Esophagus muscularis mucosa (tissue), 4 donors: ENCODE data around the gene UNC45A. TPM values are rescaled to one million over a fixed set of nuclear protein-coding genes. Genes with fewer than 3 reads are reported as not detected.

Experiments used
- DNase-seq: peaks from one replicate; pipeline ENCODE4 v3.0.0-alpha.2; 2017; ENCODE audit errors: extremely low spot score
- H3K27ac ChIP-seq, 4 donors: fragments of 200-600 bp; sonication (generic); replicated peaks in 1 of 4; 1 replicate in 3 of 4; 2 replicates in 1 of 4; pipeline ENCODE4 v1.5.1; 2016 to 2019; ENCODE audit warnings: mild to moderate bottlenecking in 1 of 4
- H3K27me3 ChIP-seq, 4 donors: fragments of 200-600 bp; sonication (generic); one replicate each; pipeline versions ENCODE4 v1.5.1 to v1.6.0; 2016 to 2019
- H3K36me3 ChIP-seq, 4 donors: fragments of 200-600 bp; sonication (generic); one replicate each; pipeline ENCODE4 v1.5.1; 2016 to 2019
- H3K4me1 ChIP-seq, 4 donors: fragments of 200-600 bp; sonication (generic); one replicate each; pipeline ENCODE4 v1.5.1; 2016 to 2019
- H3K4me3 ChIP-seq, 4 donors: fragments of 200-600 bp; sonication (generic); 1 replicate in 2 of 4; 2 replicates in 2 of 4; pipeline ENCODE4 v1.5.1; 2016 to 2019; ENCODE audit warnings: mild to moderate bottlenecking in 4 of 4, moderate library complexity in 1 of 4
- H3K9me3 ChIP-seq, 4 donors: fragments of 200-600 bp; sonication (generic); 1 replicate in 3 of 4; 2 replicates in 1 of 4; pipeline ENCODE4 v1.5.1; 2016 to 2019
- EP300 ChIP-seq: sonication (generic); formaldehyde crosslinking; IDR thresholded peaks from one replicate; pipeline ENCODE4 v1.6.1; 2017; ENCODE audit warnings: antibody characterized with exemption
- POLR2A ChIP-seq: fragments of 450-650 bp; IDR thresholded peaks from one replicate; pipeline ENCODE4 v1.6.1; 2017; ENCODE audit warnings: antibody characterized with exemption, moderate library complexity, mild to moderate bottlenecking, low read depth
- POLR2AphosphoS5 ChIP-seq, 2 donors: sonication (generic); formaldehyde crosslinking; IDR thresholded peaks; one replicate each; pipeline ENCODE4 v1.6.1; 2017; ENCODE audit warnings: antibody characterized with exemption in 2 of 2
- WGBS: methylation state at CpG from one replicate; pipeline ENCODE4 v1.1.5; 2018; 5-methylcytosine and 5-hydroxymethylcytosine counted together
- intact Hi-C: fragments of 100-400 bp; cut with DNase I; formaldehyde crosslinking; loops from one replicate; pipeline ENCODE4 v1.15.1; 2023
- total RNA-seq, 4 donors: library from RNA; depleted of rRNA; stranded (reverse); fragments of >200 nt; gene quantifications; one replicate each; pipeline versions ENCODE4 v1.1.0 to v1.2.1, GENCODE V29; 2016
- TF ChIP-seq, protein P1 (sequence below), 3 experiments: fragments of 200-600 bp in 2 of 3; fragments of 450-650 bp in 1 of 3; sonication (generic) in 2 of 3; IDR thresholded peaks; one replicate each; pipeline ENCODE4 v1.5.1; 2017 to 2019; ENCODE audit warnings: antibody characterized with exemption in 3 of 3, mild to moderate bottlenecking in 2 of 3, moderate library complexity in 1 of 3

UNC45A gene
- total RNA-seq, 4 donors from 2014 or later, result 88.6 to 113 (median 93.2) TPM

DNA sequence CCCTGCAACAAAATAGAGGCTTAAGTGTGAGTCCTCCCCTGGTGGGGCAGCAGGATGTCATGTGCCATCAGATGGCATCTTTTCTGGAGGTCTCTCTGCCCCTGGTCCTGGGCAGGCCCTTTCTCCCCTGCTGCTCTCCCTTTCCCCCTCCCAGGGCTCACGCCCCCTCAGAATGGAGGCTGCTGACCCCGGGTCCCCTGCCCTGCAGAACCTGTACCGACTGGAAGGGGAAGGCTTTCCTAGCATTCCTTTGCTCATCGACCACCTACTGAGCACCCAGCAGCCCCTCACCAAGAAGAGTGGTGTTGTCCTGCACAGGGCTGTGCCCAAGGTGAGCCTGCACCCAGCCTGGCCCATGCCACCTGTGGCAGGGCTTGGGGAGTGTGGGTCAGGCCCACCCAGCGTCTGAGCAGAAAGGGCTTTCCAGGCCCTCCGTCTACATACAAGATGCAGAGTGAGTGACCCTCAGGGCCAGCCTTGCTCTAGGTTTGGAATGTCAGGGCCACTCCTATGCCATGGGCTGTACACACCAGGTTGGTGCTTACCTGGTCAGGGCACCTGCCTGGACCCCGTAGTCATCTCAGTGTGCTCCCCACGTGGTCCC lies 43.6 kb upstream of the UNC45A start:
- H3K4me1 ChIP-seq, result peaks cover 6 to 17% (median 7%) of the 10 kb centered on the region in 4 donors
- WGBS, result 86% methylated on average over 6 of the region's 8 CpGs
- no peaks in the 10 kb centered on the region for H3K27me3 ChIP-seq
- TF ChIP-seq POLR2A (no peak), POLR2AphosphoS5 (IDR thresholded peaks at IDR 0.05) (no peak), EP300 (no peak)
- TF ChIP-seq, protein P1, sequence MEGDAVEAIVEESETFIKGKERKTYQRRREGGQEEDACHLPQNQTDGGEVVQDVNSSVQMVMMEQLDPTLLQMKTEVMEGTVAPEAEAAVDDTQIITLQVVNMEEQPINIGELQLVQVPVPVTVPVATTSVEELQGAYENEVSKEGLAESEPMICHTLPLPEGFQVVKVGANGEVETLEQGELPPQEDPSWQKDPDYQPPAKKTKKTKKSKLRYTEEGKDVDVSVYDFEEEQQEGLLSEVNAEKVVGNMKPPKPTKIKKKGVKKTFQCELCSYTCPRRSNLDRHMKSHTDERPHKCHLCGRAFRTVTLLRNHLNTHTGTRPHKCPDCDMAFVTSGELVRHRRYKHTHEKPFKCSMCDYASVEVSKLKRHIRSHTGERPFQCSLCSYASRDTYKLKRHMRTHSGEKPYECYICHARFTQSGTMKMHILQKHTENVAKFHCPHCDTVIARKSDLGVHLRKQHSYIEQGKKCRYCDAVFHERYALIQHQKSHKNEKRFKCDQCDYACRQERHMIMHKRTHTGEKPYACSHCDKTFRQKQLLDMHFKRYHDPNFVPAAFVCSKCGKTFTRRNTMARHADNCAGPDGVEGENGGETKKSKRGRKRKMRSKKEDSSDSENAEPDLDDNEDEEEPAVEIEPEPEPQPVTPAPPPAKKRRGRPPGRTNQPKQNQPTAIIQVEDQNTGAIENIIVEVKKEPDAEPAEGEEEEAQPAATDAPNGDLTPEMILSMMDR (IDR thresholded peaks at IDR 0.05), result no peak
- no peak overlapping the region for H3K4me3 ChIP-seq
- intact Hi-C loops, result no loop called here
- DNase-seq, result no peak
- no peaks in the 10 kb centered on the region for H3K9me3 ChIP-seq
- H3K36me3 ChIP-seq, result peaks cover 58 to 95% (median 86%) of the 10 kb centered on the region in 4 donors
- no peak overlapping the region for H3K27ac ChIP-seq

DNA sequence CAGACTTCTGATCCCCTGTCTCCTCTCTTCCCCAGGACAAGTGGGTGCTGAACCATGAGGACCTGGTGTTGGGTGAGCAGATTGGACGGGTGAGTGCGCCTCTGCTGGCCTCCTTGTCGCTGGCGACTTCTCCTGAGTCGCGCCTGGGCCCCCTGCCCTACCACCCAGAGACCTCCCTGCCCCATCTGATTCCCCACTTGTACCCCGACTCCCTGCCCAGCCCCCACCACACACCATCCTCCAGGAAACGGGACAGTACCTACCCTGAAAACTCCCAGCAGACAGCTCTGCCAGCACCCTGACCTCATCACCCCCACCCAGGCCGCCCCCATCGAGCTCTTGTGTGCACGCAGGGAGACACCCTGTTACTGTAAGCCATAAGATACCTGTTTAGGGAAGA lies 43.1 kb upstream of the UNC45A start:
- no peaks in the 10 kb centered on the region for H3K9me3 ChIP-seq
- no peaks in the 10 kb centered on the region for H3K27me3 ChIP-seq
- no peak overlapping the region for H3K27ac ChIP-seq
- peaks cover under 1 to 11% (median 1%) of the 10 kb centered on the region in 4 donors for H3K4me1 ChIP-seq
- intact Hi-C loops, result no loop called here
- TF ChIP-seq, protein P1 (IDR thresholded peaks at IDR 0.05), result no peak
- TF ChIP-seq EP300 (no peak), POLR2A (no peak), POLR2AphosphoS5 (IDR thresholded peaks at IDR 0.05) (no peak)
- H3K4me3 ChIP-seq, result no peak overlapping the region
- peaks cover 56 to 90% (median 82%) of the 10 kb centered on the region in 4 donors for H3K36me3 ChIP-seq
- no peak for DNase-seq
- WGBS, result 91% methylated on average over 11 of the region's 11 CpGs

DNA sequence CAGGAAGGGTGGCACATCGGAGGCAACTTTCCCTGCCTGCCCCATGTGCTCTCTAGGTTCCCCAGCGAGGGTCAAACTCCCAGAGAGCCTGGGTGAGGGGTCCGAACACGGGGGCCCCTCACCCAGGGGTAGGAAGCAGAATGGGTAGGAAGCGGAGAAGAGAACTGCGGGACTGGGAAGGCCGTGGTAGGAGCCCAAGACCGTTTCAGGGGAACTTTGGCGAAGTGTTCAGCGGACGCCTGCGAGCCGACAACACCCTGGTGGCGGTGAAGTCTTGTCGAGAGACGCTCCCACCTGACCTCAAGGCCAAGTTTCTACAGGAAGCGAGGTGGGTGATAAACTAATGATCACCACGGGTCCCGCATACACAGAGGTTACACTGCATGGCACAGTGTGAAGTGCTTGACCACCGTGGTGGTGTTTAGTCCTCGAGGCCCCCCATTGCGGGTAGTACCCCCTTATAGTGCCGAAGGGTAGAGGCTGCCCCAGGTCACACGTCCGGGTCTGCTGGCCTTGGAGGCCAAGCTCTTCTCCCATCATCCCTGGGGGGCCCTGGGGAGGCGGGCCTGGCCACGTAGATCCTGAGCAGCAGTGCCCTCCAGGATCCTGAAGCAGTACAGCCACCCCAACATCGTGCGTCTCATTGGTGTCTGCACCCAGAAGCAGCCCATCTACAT lies 42.4 kb upstream of the UNC45A start:
- no peak for TF ChIP-seq POLR2AphosphoS5 (IDR thresholded peaks at IDR 0.05)
- TF ChIP-seq POLR2A, result no peak
- TF ChIP-seq EP300, result no peak
- TF ChIP-seq, protein P1 (IDR thresholded peaks at IDR 0.05), result no peak
- H3K36me3 ChIP-seq, result peaks cover 50 to 83% (median 76%) of the 10 kb centered on the region in 4 donors
- H3K4me3 ChIP-seq, result no peak overlapping the region
- DNase-seq, result no peak
- H3K27ac ChIP-seq, result no peak overlapping the region
- H3K27me3 ChIP-seq, result no peaks in the 10 kb centered on the region
- 91% methylated on average over 10 of the region's 29 CpGs for WGBS
- H3K9me3 ChIP-seq, result no peaks in the 10 kb centered on the region
- intact Hi-C loops, result no loop called here
- peaks cover 0 to 6% (median 0%) of the 10 kb centered on the region in 4 donors for H3K4me1 ChIP-seq

DNA sequence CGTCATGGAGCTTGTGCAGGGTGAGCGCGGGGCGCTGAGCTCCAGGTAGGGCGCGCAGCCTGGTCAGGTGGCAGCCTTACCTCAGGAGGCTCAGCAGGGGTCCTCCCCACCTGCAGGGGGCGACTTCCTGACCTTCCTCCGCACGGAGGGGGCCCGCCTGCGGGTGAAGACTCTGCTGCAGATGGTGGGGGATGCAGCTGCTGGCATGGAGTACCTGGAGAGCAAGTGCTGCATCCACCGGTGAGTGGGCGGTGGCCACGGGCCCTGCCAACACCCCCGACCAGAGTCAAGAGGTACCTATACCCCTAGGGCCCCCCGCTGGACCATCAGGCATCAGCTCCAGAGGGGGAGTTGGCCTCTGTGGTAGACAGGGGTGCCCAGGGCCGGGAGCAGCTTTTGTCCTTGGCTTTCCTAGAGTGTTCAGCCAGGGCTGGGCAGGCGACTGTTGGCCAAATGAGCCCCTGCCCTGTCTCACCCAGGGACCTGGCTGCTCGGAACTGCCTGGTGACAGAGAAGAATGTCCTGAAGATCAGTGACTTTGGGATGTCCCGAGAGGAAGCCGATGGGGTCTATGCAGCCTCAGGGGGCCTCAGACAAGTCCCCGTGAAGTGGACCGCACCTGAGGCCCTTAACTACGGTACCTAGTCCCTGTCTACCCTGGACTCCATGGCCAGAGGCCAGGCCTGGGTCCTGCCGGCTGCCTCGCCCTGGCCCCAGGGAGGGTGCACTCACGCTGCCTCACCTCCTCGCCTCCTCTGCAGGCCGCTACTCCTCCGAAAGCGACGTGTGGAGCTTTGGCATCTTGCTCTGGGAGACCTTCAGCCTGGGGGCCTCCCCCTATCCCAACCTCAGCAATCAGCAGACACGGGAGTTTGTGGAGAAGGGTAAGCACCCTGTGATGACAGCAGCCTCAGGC lies 41.7 kb upstream of the UNC45A start:
- Histone ChIP-seq H3K4me3 (no peak overlapping the region), H3K27me3 (no peaks in the 10 kb centered on the region), H3K27ac (no peak overlapping the region), H3K36me3 (peaks cover 50 to 79% (median 73%) of the 10 kb centered on the region in 4 donors), H3K4me1 (peaks cover 0 to 3% (median 0%) of the 10 kb centered on the region in 4 donors), H3K9me3 (no peaks in the 10 kb centered on the region)
- WGBS, result 93% methylated on average over 19 of the region's 33 CpGs
- intact Hi-C loops, result no loop called here
- no peak for DNase-seq
- TF ChIP-seq POLR2A (no peak), POLR2AphosphoS5 (IDR thresholded peaks at IDR 0.05) (no peak), EP300 (no peak)
- TF ChIP-seq, protein P1 (IDR thresholded peaks at IDR 0.05), result no peak
